K562 (cell line): ENCODE data around the gene RPS8. TPM values are rescaled to one million over a fixed set of nuclear protein-coding genes. Genes with fewer than 3 reads are reported as not detected.

Experiments
- ATAC-seq: fragments of 200-7000 bp; cut with Tn5 transposase; 3 replicates; pipeline ENCODE4 v1.9.1; 2020; ENCODE audit warnings: moderate library complexity
- BruUV-seq: library from RNA; stranded (reverse); fragments of 400-500 nt; replicated peaks from 2 replicates; lab custom pipeline; 2021; lab: Mats Ljungman, UMichigan
- CTCF ChIA-PET: fragments of 300-600 bp; formaldehyde crosslinking; extraction: SDS; loops from one replicate; lab custom pipeline; 2021; ENCODE audit warnings: low intra/inter-chr PET ratio; lab: Yijun Ruan, JAX
- POLR2A ChIA-PET: fragments of 300-600, 350-650 bp; sonication (Branson Sonifier 250); formaldehyde crosslinking; extraction: SDS; loops from one replicate; lab custom pipeline; 2021; ENCODE audit warnings: antibody characterized with exemption, inconsistent platforms; lab: Yijun Ruan, JAX
- DNase-seq, 4 experiments: peaks; one replicate each; pipeline versions ENCODE4 v3.0.0 to v3.0.0-alpha.2; 2011 to 2018; ENCODE audit warnings: low spot score in 3 of 4, mixed read lengths in 3 of 4; ENCODE audit errors: extremely low read depth in 1 of 4
- FAIRE-seq: peaks from 2 replicates; lab custom pipeline; 2011; peaks lifted over from hg19 to GRCh38; lab: Jason Lieb, UNC
- H2AFZ ChIP-seq: 2 replicates; pipeline ENCODE4 v1.6.0; 2011; ENCODE audit warnings: low read depth, low read length, control low read depth, inconsistent platforms
- H3K27ac ChIP-seq: fragments of 200-600 bp; 3 replicates; pipeline ENCODE4 v1.8.0; 2011; ENCODE audit warnings: low read depth, mild to moderate bottlenecking, control low read depth, inconsistent platforms, low read length, moderate library complexity, mixed read lengths; ENCODE audit errors: extremely low read depth
- H3K27me3 ChIP-seq, 2 experiments: fragments of 300-600 bp in 1 of 2; 2 replicates in 1 of 2; 3 replicates in 1 of 2; pipeline versions ENCODE4 v1.6.0 to v1.8.0; 2011; ENCODE audit warnings: inconsistent platforms in 2 of 2, low read length in 2 of 2, mild to moderate bottlenecking in 1 of 2, mixed read lengths in 1 of 2, moderate library complexity in 1 of 2; ENCODE audit not compliant: control insufficient read depth in 2 of 2, insufficient read depth in 2 of 2
- H3K36me3 ChIP-seq: fragments of 300-600 bp; 3 replicates; pipeline ENCODE4 v1.8.0; 2011; ENCODE audit warnings: mild to moderate bottlenecking, low read length, inconsistent platforms; ENCODE audit not compliant: control insufficient read depth, insufficient read depth
- H3K4me1 ChIP-seq, 2 experiments: fragments of 200-600 bp in 1 of 2; replicated peaks in 1 of 2; 2 replicates in 1 of 2; 3 replicates in 1 of 2; pipeline versions ENCODE4 v1.5.1 to v1.8.0; 2011; ENCODE audit warnings: inconsistent platforms in 2 of 2, low read length in 2 of 2, mild to moderate bottlenecking in 1 of 2, mixed read lengths in 1 of 2, moderate library complexity in 1 of 2; ENCODE audit not compliant: control insufficient read depth in 2 of 2, insufficient read depth in 2 of 2
- H3K4me2 ChIP-seq: 2 replicates; pipeline ENCODE4 v1.6.1; 2011; ENCODE audit warnings: low read length, control low read depth, inconsistent platforms, mixed read lengths; ENCODE audit not compliant: insufficient read depth
- H3K4me3 ChIP-seq: fragments of 200-600 bp; sonication (generic), shearing (Covaris generic); 2 replicates; pipeline ENCODE4 v1.5.1; 2016; ENCODE audit warnings: control low read depth, inconsistent platforms
- H3K79me2 ChIP-seq: fragments of 200-600 bp; 3 replicates; pipeline ENCODE4 v1.8.0; 2011; ENCODE audit warnings: low read length, inconsistent platforms; ENCODE audit not compliant: control insufficient read depth, insufficient read depth
- H3K9ac ChIP-seq, 2 experiments: 2 replicates each; pipeline versions ENCODE4 v1.6.0 to v1.6.1; 2011; ENCODE audit warnings: low read depth in 2 of 2, low read length in 2 of 2, control low read depth in 1 of 2, inconsistent platforms in 1 of 2, mild to moderate bottlenecking in 1 of 2, mixed read lengths in 1 of 2; ENCODE audit not compliant: insufficient read depth in 1 of 2
- H3K9me1 ChIP-seq: one replicate; pipeline ENCODE4 v1.6.0; 2011; ENCODE audit warnings: inconsistent platforms, mild to moderate bottlenecking, low read length, moderate library complexity; ENCODE audit not compliant: control insufficient read depth, insufficient read depth
- H3K9me3 ChIP-seq: replicated peaks from 2 replicates; pipeline ENCODE4 v1.5.1; 2011; ENCODE audit warnings: low read depth, low read length, inconsistent platforms; ENCODE audit not compliant: control insufficient read depth, insufficient read depth
- H4K20me1 ChIP-seq: replicated peaks from 2 replicates; pipeline ENCODE4 v1.6.1; 2011; ENCODE audit warnings: low read length, inconsistent platforms, mixed read lengths; ENCODE audit not compliant: control insufficient read depth, insufficient read depth
- CTCFL ChIP-seq: IDR thresholded peaks from 2 replicates; pipeline ENCODE4 v1.6.1; 2011; ENCODE audit warnings: borderline replicate concordance, low read depth, mild to moderate bottlenecking, moderate library complexity, low read length; ENCODE audit not compliant: insufficient read depth, poor library complexity, severe bottlenecking
- HNRNPK ChIP-seq: fragments of 200-400 bp; formaldehyde crosslinking; IDR thresholded peaks from one replicate; pipeline ENCODE4 v1.6.1; 2018; ENCODE audit warnings: mild to moderate bottlenecking, low read depth, low read length; ENCODE audit not compliant: poor library complexity, severe bottlenecking
- WGBS: fragments of 100-300 bp; shearing (Covaris generic); methylation state at CpG from one replicate; pipeline ENCODE4 v1.1.6; 2016; ENCODE audit warnings: low coverage, mixed read lengths; ENCODE audit not compliant: insufficient coverage; ENCODE audit errors: missing lambda C conversion rate; 5-methylcytosine and 5-hydroxymethylcytosine counted together
- in situ Hi-C: fragments of 300-500 bp; cut with MboI; formaldehyde crosslinking; loops from 4 replicates; pipeline ENCODE4 v1.15.0; 2018; ENCODE audit warnings: inconsistent platforms, mixed read lengths
- intact Hi-C: fragments of 100-400 bp; cut with micrococcal nuclease; formaldehyde crosslinking; loops from 2 replicates; pipeline ENCODE4 v1.14.2; 2022
- polyA plus RNA-seq, 8 experiments: library from polyadenylated mRNA; depleted of rRNA in 4 of 8; stranded (reverse) in 5 of 8; unstranded in 3 of 8; fragments of >200 nt; fragmentation: Nextera tagmentation in 2 of 8; fragmentation: Illumina TruSeq in 1 of 8; extraction: Ambion mirVana in 2 of 8; extraction: Trizol in 1 of 8; gene quantifications; 2 replicates each; pipeline versions ENCODE4 v1.2.1 to v1.2.3, GENCODE V29; 2011 to 2014; ENCODE audit warnings: inconsistent platforms in 1 of 8, missing spikeins in 1 of 8
- total RNA-seq, 7 experiments: library from RNA; depleted of rRNA in 6 of 7; stranded (reverse); fragments of >200 nt in 6 of 7; fragmentation: Illumina TruSeq in 2 of 7; extraction: Trizol in 2 of 7; gene quantifications; 2 replicates each; pipeline versions ENCODE4 v1.2.1 to v1.2.3, GENCODE V29; 2011 to 2021; ENCODE audit warnings: low replicate concordance in 1 of 7

Gene RPS8
- total and polyA plus RNA-seq, 9 of the 15 experiments (the other 6 are each of a cell fraction or from before 2014, with no cell fraction given), result 2,431 to 4,168 (median 3,109) TPM

- intact Hi-C loops, result loop anchor here (10.0 kb wide), 1 partner anchor 171 kb away; no protein-coding TSS in a partner anchor
- no peaks in the 10 kb centered on the region; a peak in 1 of 5 replicates for H3K27me3 ChIP-seq
- H3K27ac ChIP-seq, result no peak overlapping the region
- ChIA-PET CTCF (no interaction called here), POLR2A (interaction anchor here (0.9 to 16.9 kb wide), 6 partner anchors 8 to 84 kb away, joined by 3 to 594 read pairs (median 4); no protein-coding TSS in a partner anchor)
- no peak overlapping the region for H3K4me3 ChIP-seq
- peaks cover 33% of the 10 kb centered on the region for H3K79me2 ChIP-seq
- H3K9me1 ChIP-seq, result peaks cover 5% of the 10 kb centered on the region
- ATAC-seq (no peak), FAIRE-seq (no peak)
- no peaks in the 10 kb centered on the region for H3K9me3 ChIP-seq
- peaks cover 57 to 84% of the 10 kb centered on the region in 2 experiments for H3K4me1 ChIP-seq
- no peak overlapping the region for H2AFZ ChIP-seq
- no TSS peak for BruUV-seq
- no peak for TF ChIP-seq HNRNPK
- TF ChIP-seq CTCFL, result peak; percentile 51
- TF ChIP-seq, all 486 proteins: peak for 1
- H4K20me1 ChIP-seq, result no peaks in the 10 kb centered on the region
- WGBS, result 94% methylated on average over 19 of the region's 20 CpGs
- H3K36me3 ChIP-seq, result peaks cover 52% of the 10 kb centered on the region
- no peak overlapping the region for H3K4me2 ChIP-seq
- DNase-seq, result no peak
- peak overlapping the region in 1 of 2 experiments; percentile 23; a peak in 2 of 4 replicates for H3K9ac ChIP-seq
- in situ Hi-C loops, result loop anchor here (10.0 kb wide), 1 partner anchor 689 kb away; the partner anchor contains the start of gene TESK2
These were observed 30.1 kb downstream of the RPS8 start for GRCh38 chr1:44805311-44806024.
